Endothelial cell of umbilical vein (primary cell): ENCODE data around the gene COG6. TPM values are rescaled to one million over a fixed set of nuclear protein-coding genes. Genes with fewer than 3 reads are reported as not detected.

Source experiments
- BruUV-seq: library from RNA; stranded (reverse); fragments of 400-500 nt; replicated peaks from 2 replicates; lab custom pipeline; 2021; lab: Mats Ljungman, UMichigan
- CTCF ChIA-PET: fragments of 300-600, 350-600 bp; sonication (Branson Sonifier 250); formaldehyde crosslinking; loops from one replicate; lab custom pipeline; 2021; ENCODE audit warnings: antibody characterized with exemption, inconsistent platforms; lab: Charles Lee
- POLR2A ChIA-PET: fragments of 300-600, 350-600 bp; sonication (Branson Sonifier 250); formaldehyde crosslinking; loops from one replicate; lab custom pipeline; 2021; ENCODE audit warnings: antibody characterized with exemption, inconsistent platforms; lab: Charles Lee
- DNase-seq: peaks from one replicate; pipeline ENCODE4 v3.0.0-alpha.2; 2011; ENCODE audit warnings: low read depth, low spot score
- FAIRE-seq: peaks from 2 replicates; lab custom pipeline; 2011; peaks lifted over from hg19 to GRCh38; lab: Jason Lieb, UNC
- H2AFZ ChIP-seq: 2 replicates; pipeline ENCODE4 v1.6.0; 2012; ENCODE audit warnings: low read depth, low read length, control low read depth, inconsistent platforms
- H3K27ac ChIP-seq: 2 replicates; pipeline ENCODE4 v1.5.1; 2011; ENCODE audit warnings: low read depth, mild to moderate bottlenecking, control low read depth, low read length, moderate library complexity; ENCODE audit not compliant: insufficient read depth
- H3K27me3 ChIP-seq, 2 experiments: 2 replicates each; pipeline versions ENCODE4 v1.6.0 to v1.6.1; 2011; ENCODE audit warnings: low read length in 2 of 2, mixed read lengths in 1 of 2; ENCODE audit not compliant: control insufficient read depth in 2 of 2, insufficient read depth in 2 of 2
- H3K36me3 ChIP-seq, 2 experiments: 2 replicates in 1 of 2; 3 replicates in 1 of 2; pipeline ENCODE4 v1.5.1; 2011; ENCODE audit warnings: low read length in 2 of 2, mild to moderate bottlenecking in 1 of 2, moderate library complexity in 1 of 2; ENCODE audit not compliant: control insufficient read depth in 2 of 2, insufficient read depth in 2 of 2; ENCODE audit errors: extremely low read depth in 1 of 2
- H3K4me1 ChIP-seq: 3 replicates; pipeline ENCODE4 v1.5.1; 2011; ENCODE audit warnings: mild to moderate bottlenecking, low read length; ENCODE audit not compliant: control insufficient read depth, insufficient read depth; ENCODE audit errors: extremely low read depth
- H3K4me2 ChIP-seq: 2 replicates; pipeline ENCODE4 v1.6.1; 2011; ENCODE audit warnings: low read length, control low read depth, mixed read lengths; ENCODE audit not compliant: insufficient read depth
- H3K4me3 ChIP-seq, 3 experiments: fragments of 200-600 bp in 1 of 3; sonication (generic), shearing (Covaris generic) in 1 of 3; replicated peaks in 1 of 3; 2 replicates each; pipeline ENCODE4 v1.5.1; 2011 to 2016; ENCODE audit warnings: control low read depth in 3 of 3, low read length in 3 of 3, mild to moderate bottlenecking in 2 of 3, inconsistent platforms in 1 of 3, low read depth in 1 of 3, moderate library complexity in 1 of 3; ENCODE audit not compliant: insufficient read depth in 1 of 3
- H3K79me2 ChIP-seq: 2 replicates; pipeline ENCODE4 v1.6.0; 2012; ENCODE audit warnings: low read length, inconsistent platforms; ENCODE audit not compliant: control insufficient read depth, insufficient read depth
- H3K9ac ChIP-seq: replicated peaks from 2 replicates; pipeline ENCODE3; 2011; ENCODE audit warnings: low read length, control low read depth; ENCODE audit not compliant: insufficient read depth; ENCODE audit errors: extremely low read depth
- H3K9me1 ChIP-seq: replicated peaks from 3 replicates; pipeline ENCODE4 v1.6.0; 2011; ENCODE audit warnings: mild to moderate bottlenecking, low read length; ENCODE audit not compliant: control insufficient read depth, insufficient read depth; ENCODE audit errors: extremely low read depth
- H3K9me3 ChIP-seq: replicated peaks from 2 replicates; pipeline ENCODE4 v1.5.1; 2012; ENCODE audit warnings: low read length, inconsistent platforms; ENCODE audit not compliant: control insufficient read depth, insufficient read depth
- H4K20me1 ChIP-seq: replicated peaks from 2 replicates; pipeline ENCODE3; 2011; ENCODE audit warnings: mild to moderate bottlenecking, low read length; ENCODE audit not compliant: control insufficient read depth, insufficient read depth; ENCODE audit errors: extremely low read depth
- EZH2 ChIP-seq: IDR thresholded peaks from 2 replicates; pipeline ENCODE4 v1.6.1; 2012; ENCODE audit warnings: borderline replicate concordance, low read depth, mild to moderate bottlenecking, moderate library complexity, low read length, inconsistent platforms; ENCODE audit not compliant: severe bottlenecking
- FOS ChIP-seq: IDR thresholded peaks from 2 replicates; pipeline ENCODE4 v1.6.1; 2011; ENCODE audit warnings: mild to moderate bottlenecking, low read length, moderate library complexity, borderline replicate concordance; ENCODE audit not compliant: insufficient read depth
- GATA2 ChIP-seq: IDR thresholded peaks from 2 replicates; pipeline ENCODE4 v1.7.0; 2011; ENCODE audit warnings: low read depth, mild to moderate bottlenecking, moderate library complexity, mixed read lengths, low read length; ENCODE audit not compliant: insufficient read length, insufficient read depth
- JUN ChIP-seq: IDR thresholded peaks from 2 replicates; pipeline ENCODE4 v1.6.1; 2011; ENCODE audit warnings: borderline replicate concordance, low read depth; ENCODE audit not compliant: insufficient read length, insufficient read depth
- MYC ChIP-seq: IDR thresholded peaks from one replicate; pipeline ENCODE4 v1.6.1; 2011; ENCODE audit warnings: mild to moderate bottlenecking, low read depth, low read length
- POLR2A ChIP-seq: IDR thresholded peaks from 2 replicates; pipeline ENCODE4 v1.6.1; 2012; ENCODE audit warnings: low read depth, mild to moderate bottlenecking, control low read depth, low read length
- POLR2AphosphoS5 ChIP-seq: IDR thresholded peaks from 2 replicates; pipeline ENCODE4 v1.6.1; 2012; ENCODE audit warnings: low read depth, mild to moderate bottlenecking, control low read depth, low read length, moderate library complexity; ENCODE audit not compliant: insufficient read depth
- dilution Hi-C: fragments of 300-500 bp; cut with MboI; formaldehyde crosslinking; loops from one replicate; pipeline ENCODE4 v1.15.0; 2019; ENCODE audit warnings: low sequenced_read_pairs; ENCODE audit not compliant: extremely low pct_ligation_motif_present
- intact Hi-C: fragments of 100-400 bp; cut with micrococcal nuclease; formaldehyde crosslinking; loops from one replicate; pipeline ENCODE4 v1.10.0; 2022
- polyA plus RNA-seq, 4 experiments: library from polyadenylated mRNA; depleted of rRNA in 3 of 4; stranded (reverse) in 3 of 4; unstranded in 1 of 4; fragments of >200 nt; gene quantifications; 2 replicates each; pipeline versions ENCODE4 v1.2.1 to v1.2.3, GENCODE V29; 2011 to 2012; ENCODE audit warnings: missing spikeins in 1 of 4
- total RNA-seq: library from RNA; stranded (reverse); gene quantifications from 2 replicates; pipeline ENCODE4 v1.2.3, GENCODE V29; 2021
- TF ChIP-seq, protein P1 (sequence below), 2 donors: IDR thresholded peaks; 1 replicate in 1 of 2; 2 replicates in 1 of 2; pipeline ENCODE4 v1.5.1; 2011; ENCODE audit warnings: low read length in 2 of 2, mild to moderate bottlenecking in 2 of 2, moderate library complexity in 2 of 2, control low read depth in 1 of 2, inconsistent platforms in 1 of 2, low read depth in 1 of 2; ENCODE audit not compliant: insufficient read depth in 1 of 2; ENCODE audit errors: extremely low read depth in 1 of 2
- TF ChIP-seq, protein P2 (sequence below): IDR thresholded peaks from 2 replicates; pipeline ENCODE4 v1.6.1; 2011; ENCODE audit not compliant: insufficient read depth, insufficient read length

Gene COG6
- total and polyA plus RNA-seq, 2 donors (not counting 3 experiments of a cell fraction or from before 2014, with no cell fraction given) = 12.1 to 41.1 TPM

DNA sequence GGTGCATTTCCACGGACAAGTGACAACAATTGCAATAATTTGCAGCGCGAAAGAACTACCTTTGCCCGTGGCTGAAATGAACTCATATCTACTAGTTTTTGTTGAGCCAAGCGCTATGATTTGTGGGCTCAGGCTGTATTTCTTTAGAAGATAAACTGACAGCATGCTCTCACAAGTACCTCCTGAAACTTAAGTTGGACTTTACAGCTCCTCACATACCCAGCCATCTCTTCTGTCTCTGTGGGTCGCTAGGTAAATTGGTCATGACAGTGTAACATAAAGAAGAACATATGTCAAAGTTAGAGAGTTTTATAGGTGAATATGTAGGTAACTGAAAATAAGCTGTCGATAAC, 839 bp downstream of the COG6 start:
- H3K9ac ChIP-seq = peak overlapping the region; percentile 71
- dilution Hi-C loops (no loop called here), intact Hi-C loops (no loop called here)
- TF ChIP-seq, protein P1, sequence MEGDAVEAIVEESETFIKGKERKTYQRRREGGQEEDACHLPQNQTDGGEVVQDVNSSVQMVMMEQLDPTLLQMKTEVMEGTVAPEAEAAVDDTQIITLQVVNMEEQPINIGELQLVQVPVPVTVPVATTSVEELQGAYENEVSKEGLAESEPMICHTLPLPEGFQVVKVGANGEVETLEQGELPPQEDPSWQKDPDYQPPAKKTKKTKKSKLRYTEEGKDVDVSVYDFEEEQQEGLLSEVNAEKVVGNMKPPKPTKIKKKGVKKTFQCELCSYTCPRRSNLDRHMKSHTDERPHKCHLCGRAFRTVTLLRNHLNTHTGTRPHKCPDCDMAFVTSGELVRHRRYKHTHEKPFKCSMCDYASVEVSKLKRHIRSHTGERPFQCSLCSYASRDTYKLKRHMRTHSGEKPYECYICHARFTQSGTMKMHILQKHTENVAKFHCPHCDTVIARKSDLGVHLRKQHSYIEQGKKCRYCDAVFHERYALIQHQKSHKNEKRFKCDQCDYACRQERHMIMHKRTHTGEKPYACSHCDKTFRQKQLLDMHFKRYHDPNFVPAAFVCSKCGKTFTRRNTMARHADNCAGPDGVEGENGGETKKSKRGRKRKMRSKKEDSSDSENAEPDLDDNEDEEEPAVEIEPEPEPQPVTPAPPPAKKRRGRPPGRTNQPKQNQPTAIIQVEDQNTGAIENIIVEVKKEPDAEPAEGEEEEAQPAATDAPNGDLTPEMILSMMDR (IDR thresholded peaks at IDR 0.05; ENCODE audit: extremely low read depth in 1 of 2, insufficient read depth in 1 of 2, low read depth in 1 of 2, low read length in 2 of 2) = no peak
- TF ChIP-seq EZH2 (no peak), GATA2 (no peak), FOS (no peak), POLR2AphosphoS5 (no peak), JUN (no peak), MYC (no peak), POLR2A (no peak)
- TF ChIP-seq, protein P2, sequence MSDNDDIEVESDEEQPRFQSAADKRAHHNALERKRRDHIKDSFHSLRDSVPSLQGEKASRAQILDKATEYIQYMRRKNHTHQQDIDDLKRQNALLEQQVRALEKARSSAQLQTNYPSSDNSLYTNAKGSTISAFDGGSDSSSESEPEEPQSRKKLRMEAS = no peak
- H4K20me1 ChIP-seq = no peaks in the 10 kb centered on the region
- peak overlapping the region; percentile 70 for H3K4me2 ChIP-seq
- TSS peak; percentile 16 for BruUV-seq
- peaks cover 6% of the 10 kb centered on the region for H3K79me2 ChIP-seq
- POLR2A ChIA-PET = no interaction called here
- no peak overlapping the region for H3K27ac ChIP-seq
- no peaks in the 10 kb centered on the region for H3K27me3 ChIP-seq
- FAIRE-seq (no peak), DNase-seq (no peak)
- peaks cover 5% of the 10 kb centered on the region for H3K4me1 ChIP-seq
- H3K4me3 ChIP-seq = peak overlapping the region; percentile 75 to 99 (median 92)
- CTCF ChIA-PET = interaction anchor here (0.6 to 1.5 kb wide), 2 partner anchors 44 to 1120 kb away, joined by 3 to 4 read pairs; no protein-coding TSS in a partner anchor
- H3K9me3 ChIP-seq = no peaks in the 10 kb centered on the region
- H3K9me1 ChIP-seq = peaks cover 3% of the 10 kb centered on the region
- peaks cover 0 to 6% of the 10 kb centered on the region in 2 experiments for H3K36me3 ChIP-seq
- H2AFZ ChIP-seq = peak overlapping the region; percentile 99
